ENCODE data around the gene NEURL1. TPM values are rescaled to one million over a fixed set of nuclear protein-coding genes. Genes with fewer than 3 reads are reported as not detected.

The NEURL1 gene
- total and polyA plus RNA-seq, 2 donors (not counting 3 experiments of a cell fraction or from before 2014, with no cell fraction given) = 0.06 to 0.22 TPM

GRCh38 chr10:103491729-103492364 is 1.7 kb upstream of the NEURL1 start:
- TF ChIP-seq GATA2 (IDR thresholded peaks at IDR 0.05; ENCODE audit: insufficient read depth, insufficient read length, low read depth, low read length) (no peak), JUN (IDR thresholded peaks at IDR 0.05; ENCODE audit: borderline replicate concordance, insufficient read depth, insufficient read length, low read depth) (peak; percentile 8), FOS (IDR thresholded peaks at IDR 0.05; ENCODE audit: borderline replicate concordance, insufficient read depth, low read length) (peak; percentile 54), EZH2 (IDR thresholded peaks at IDR 0.05; ENCODE audit: borderline replicate concordance, low read depth, low read length, severe bottlenecking) (no peak)
- no peaks in the 10 kb centered on the region for H3K79me2 ChIP-seq (ENCODE audit: control insufficient read depth, insufficient read depth, low read length)
- FAIRE-seq = peak; percentile 44
- no peak overlapping the region for H2AFZ ChIP-seq (ENCODE audit: low read depth, low read length)
- intact Hi-C loops (cut with micrococcal nuclease) = no loop called here
- dilution Hi-C loops (cut with MboI; ENCODE audit: extremely low pct_ligation_motif_present, low sequenced_read_pairs) = no loop called here
- CTCF ChIA-PET = interaction anchor here (1.2 to 4.6 kb wide), 8 partner anchors 8 to 194 kb away, joined by 3 to 17 read pairs (median 8); no protein-coding TSS in a partner anchor
- peaks cover 11% of the 10 kb centered on the region for H3K4me1 ChIP-seq (ENCODE audit: control insufficient read depth, extremely low read depth, insufficient read depth, low read length)
- no peaks in the 10 kb centered on the region for H3K36me3 ChIP-seq (ENCODE audit: control insufficient read depth in 2 of 2, extremely low read depth in 1 of 2, insufficient read depth in 2 of 2, low read length in 2 of 2)
- no peak overlapping the region for H3K4me2 ChIP-seq (ENCODE audit: insufficient read depth, low read length)
- no peak overlapping the region for H3K4me3 ChIP-seq (replicated peaks in 1 of 3; ENCODE audit: insufficient read depth in 1 of 3, low read depth in 1 of 3, low read length in 3 of 3)
- H3K9me3 ChIP-seq (replicated peaks; ENCODE audit: control insufficient read depth, insufficient read depth, low read length) = no peaks in the 10 kb centered on the region
- no peaks in the 10 kb centered on the region for H4K20me1 ChIP-seq (replicated peaks; ENCODE audit: control insufficient read depth, extremely low read depth, insufficient read depth, low read length)
- H3K27ac ChIP-seq (ENCODE audit: insufficient read depth, low read depth, low read length) = no peak overlapping the region
- no peak overlapping the region for H3K9ac ChIP-seq (replicated peaks; ENCODE audit: extremely low read depth, insufficient read depth, low read length)
- POLR2A ChIA-PET = interaction anchor here (0.7 kb wide), 1 partner anchor 46 kb away, joined by 3 read pairs; no protein-coding TSS in a partner anchor
- peaks cover 18 to 34% of the 10 kb centered on the region in 2 experiments for H3K27me3 ChIP-seq (ENCODE audit: control insufficient read depth in 2 of 2, insufficient read depth in 2 of 2, low read length in 2 of 2)
- no peaks in the 10 kb centered on the region for H3K9me1 ChIP-seq (replicated peaks; ENCODE audit: control insufficient read depth, extremely low read depth, insufficient read depth, low read length)
- DNase-seq (ENCODE audit: low read depth, low spot score) = peak; percentile 38
- no TSS peak for BruUV-seq (replicated peaks)

GRCh38 chr10:103492655-103493261 is 747 bp upstream of the NEURL1 start:
- H3K9me3 ChIP-seq (replicated peaks; ENCODE audit: control insufficient read depth, insufficient read depth, low read length) = no peaks in the 10 kb centered on the region
- ChIA-PET POLR2A (interaction anchor here (0.7 kb wide), 1 partner anchor 47 kb away, joined by 3 read pairs; no protein-coding TSS in a partner anchor), CTCF (interaction anchor here (0.6 to 4.6 kb wide), 12 partner anchors 9 to 193 kb away, joined by 3 to 17 read pairs (median 5); no protein-coding TSS in a partner anchor)
- dilution Hi-C loops (cut with MboI; ENCODE audit: extremely low pct_ligation_motif_present, low sequenced_read_pairs) = no loop called here
- H3K9me1 ChIP-seq (replicated peaks; ENCODE audit: control insufficient read depth, extremely low read depth, insufficient read depth, low read length) = no peaks in the 10 kb centered on the region
- H2AFZ ChIP-seq (ENCODE audit: low read depth, low read length) = no peak overlapping the region
- FAIRE-seq (no peak), DNase-seq (ENCODE audit: low read depth, low spot score) (no peak)
- no TSS peak for BruUV-seq (replicated peaks)
- H3K36me3 ChIP-seq (ENCODE audit: control insufficient read depth in 2 of 2, extremely low read depth in 1 of 2, insufficient read depth in 2 of 2, low read length in 2 of 2) = no peaks in the 10 kb centered on the region
- no peak overlapping the region for H3K4me3 ChIP-seq (replicated peaks in 1 of 3; ENCODE audit: insufficient read depth in 1 of 3, low read depth in 1 of 3, low read length in 3 of 3)
- peaks cover 26 to 42% of the 10 kb centered on the region in 2 experiments for H3K27me3 ChIP-seq (ENCODE audit: control insufficient read depth in 2 of 2, insufficient read depth in 2 of 2, low read length in 2 of 2)
- no peaks in the 10 kb centered on the region for H3K79me2 ChIP-seq (ENCODE audit: control insufficient read depth, insufficient read depth, low read length)
- intact Hi-C loops (cut with micrococcal nuclease) = no loop called here
- peaks cover 11% of the 10 kb centered on the region for H3K4me1 ChIP-seq (ENCODE audit: control insufficient read depth, extremely low read depth, insufficient read depth, low read length)
- no peak for TF ChIP-seq POLR2A (IDR thresholded peaks at IDR 0.05; ENCODE audit: low read depth, low read length)
- no peak for TF ChIP-seq MYC (IDR thresholded peaks at IDR 0.05; ENCODE audit: low read depth, low read length)
- TF ChIP-seq EZH2 (IDR thresholded peaks at IDR 0.05; ENCODE audit: borderline replicate concordance, low read depth, low read length, severe bottlenecking) = no peak
- TF ChIP-seq FOS (IDR thresholded peaks at IDR 0.05; ENCODE audit: borderline replicate concordance, insufficient read depth, low read length) = no peak
- no peak for TF ChIP-seq JUN (IDR thresholded peaks at IDR 0.05; ENCODE audit: borderline replicate concordance, insufficient read depth, insufficient read length, low read depth)
- TF ChIP-seq CTCF (IDR thresholded peaks at IDR 0.05; ENCODE audit: extremely low read depth in 1 of 2, insufficient read depth in 1 of 2, low read depth in 1 of 2, low read length in 2 of 2) = no peak
- TF ChIP-seq MAX (IDR thresholded peaks at IDR 0.05; ENCODE audit: insufficient read depth, insufficient read length) = no peak
- no peak for TF ChIP-seq GATA2 (IDR thresholded peaks at IDR 0.05; ENCODE audit: insufficient read depth, insufficient read length, low read depth, low read length)
- no peak for TF ChIP-seq POLR2AphosphoS5 (IDR thresholded peaks at IDR 0.05; ENCODE audit: insufficient read depth, low read depth, low read length)
- peak overlapping the region; percentile 45 for H3K4me2 ChIP-seq (ENCODE audit: insufficient read depth, low read length)
- no peak overlapping the region for H3K9ac ChIP-seq (replicated peaks; ENCODE audit: extremely low read depth, insufficient read depth, low read length)
- H3K27ac ChIP-seq (ENCODE audit: insufficient read depth, low read depth, low read length) = no peak overlapping the region
- no peaks in the 10 kb centered on the region for H4K20me1 ChIP-seq (replicated peaks; ENCODE audit: control insufficient read depth, extremely low read depth, insufficient read depth, low read length)

Measured in endothelial cell of umbilical vein (primary cell).